NCI-H82 treated with DMSO at 0.1 percent for 48 hours (cell line): Measurements from ENCODE around the gene ZNF140.

Experiments used
- DNase-seq: peaks from one replicate; lab custom pipeline; 2025; ENCODE audit not compliant: unreplicated experiment; lab: John Stamatoyannopoulos, UW

Gene ZNF140

DNA sequence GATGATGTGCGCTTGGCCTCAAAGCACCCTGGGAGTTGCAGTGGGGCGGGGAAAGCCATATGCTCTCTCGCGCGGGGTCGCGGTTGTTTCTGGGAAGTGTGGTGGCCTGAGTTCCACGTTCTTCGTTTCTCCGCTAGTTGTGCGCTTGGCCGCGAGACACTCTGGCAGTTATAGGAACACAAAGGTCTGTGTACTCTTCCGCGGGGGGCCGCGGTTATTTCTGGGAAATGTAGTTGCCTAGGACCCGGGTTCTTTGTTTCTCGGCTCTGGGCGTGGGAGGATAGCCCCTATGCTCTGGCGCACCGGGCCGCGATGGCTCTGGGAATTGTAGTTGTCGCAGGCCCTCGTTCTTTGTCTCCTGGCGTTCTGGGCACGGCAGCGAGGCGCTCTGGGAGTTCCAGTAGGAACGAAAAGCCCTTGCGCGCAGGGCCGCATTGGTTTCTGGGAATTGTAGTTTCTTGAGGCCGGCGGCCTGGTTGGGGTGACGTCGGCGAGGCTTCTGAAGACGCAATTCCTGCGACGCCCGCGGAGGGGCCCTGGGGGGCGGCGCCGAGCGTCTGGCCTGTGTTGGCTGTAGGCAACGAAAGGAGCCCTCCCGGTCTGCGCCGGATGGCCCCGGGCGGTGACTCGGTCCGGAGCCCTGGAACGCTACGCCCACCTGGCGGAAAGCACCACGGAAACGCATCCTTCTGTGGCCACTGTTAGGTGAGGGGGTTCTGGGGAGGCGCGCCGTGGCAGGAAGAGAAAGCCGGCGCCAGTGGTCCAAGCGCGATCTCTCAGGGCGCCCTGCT lies at the start of gene ZNF140:
ZNF140 (plus strand) TSS at position 556 of the 791 bp plus-strand sequence. CDS start 398 bp downstream, outside the sequence.
- peak; percentile 97 for DNase-seq

GRCh38 chr12:133037207-133038005 lies 43.3 kb upstream of the ZNF140 start, which contains the start of gene ZNF84:
Gene ZNF84, plus strand, starts transcription at chr12:133037509. Its CDS starts 3,959 bp downstream, at chr12:133041468.
- DNase-seq: peak; percentile 84

GRCh38 chr12:133038118-133038709 lies 42.5 kb upstream of the ZNF140 start:
- no peak for DNase-seq

DNA sequence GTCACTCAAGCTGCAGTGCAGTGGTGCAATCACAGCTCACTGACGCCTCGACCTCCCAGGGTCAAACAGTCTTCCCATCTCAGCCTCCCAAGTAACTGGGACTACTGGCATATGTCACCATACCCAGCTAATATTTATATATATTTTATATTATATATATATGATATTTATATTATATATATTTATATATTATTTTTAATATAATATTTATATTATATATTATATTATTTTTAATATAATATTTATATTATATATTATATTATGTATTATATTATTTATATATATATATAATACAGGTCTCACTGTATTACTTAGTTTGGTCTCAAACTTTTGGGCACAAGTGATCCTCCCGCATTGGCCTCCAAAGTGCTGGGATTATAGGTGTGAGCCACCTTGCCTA lies 34.0 kb upstream of the ZNF140 start:
- no peak for DNase-seq

DNA sequence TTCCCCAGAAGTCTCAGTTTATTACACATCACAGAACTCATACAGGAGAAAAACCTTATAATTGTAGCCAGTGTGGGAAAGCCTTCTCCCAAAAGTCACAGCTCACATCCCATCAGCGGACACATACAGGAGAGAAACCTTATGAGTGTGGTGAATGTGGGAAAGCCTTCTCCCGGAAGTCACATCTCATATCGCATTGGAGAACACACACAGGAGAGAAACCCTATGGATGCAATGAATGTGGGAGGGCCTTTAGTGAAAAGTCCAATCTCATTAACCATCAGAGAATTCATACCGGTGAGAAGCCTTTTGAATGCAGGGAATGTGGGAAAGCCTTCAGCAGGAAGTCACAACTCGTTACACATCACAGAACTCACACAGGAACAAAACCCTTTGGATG lies 23.3 kb upstream of the ZNF140 start:
- no peak for DNase-seq

DNA sequence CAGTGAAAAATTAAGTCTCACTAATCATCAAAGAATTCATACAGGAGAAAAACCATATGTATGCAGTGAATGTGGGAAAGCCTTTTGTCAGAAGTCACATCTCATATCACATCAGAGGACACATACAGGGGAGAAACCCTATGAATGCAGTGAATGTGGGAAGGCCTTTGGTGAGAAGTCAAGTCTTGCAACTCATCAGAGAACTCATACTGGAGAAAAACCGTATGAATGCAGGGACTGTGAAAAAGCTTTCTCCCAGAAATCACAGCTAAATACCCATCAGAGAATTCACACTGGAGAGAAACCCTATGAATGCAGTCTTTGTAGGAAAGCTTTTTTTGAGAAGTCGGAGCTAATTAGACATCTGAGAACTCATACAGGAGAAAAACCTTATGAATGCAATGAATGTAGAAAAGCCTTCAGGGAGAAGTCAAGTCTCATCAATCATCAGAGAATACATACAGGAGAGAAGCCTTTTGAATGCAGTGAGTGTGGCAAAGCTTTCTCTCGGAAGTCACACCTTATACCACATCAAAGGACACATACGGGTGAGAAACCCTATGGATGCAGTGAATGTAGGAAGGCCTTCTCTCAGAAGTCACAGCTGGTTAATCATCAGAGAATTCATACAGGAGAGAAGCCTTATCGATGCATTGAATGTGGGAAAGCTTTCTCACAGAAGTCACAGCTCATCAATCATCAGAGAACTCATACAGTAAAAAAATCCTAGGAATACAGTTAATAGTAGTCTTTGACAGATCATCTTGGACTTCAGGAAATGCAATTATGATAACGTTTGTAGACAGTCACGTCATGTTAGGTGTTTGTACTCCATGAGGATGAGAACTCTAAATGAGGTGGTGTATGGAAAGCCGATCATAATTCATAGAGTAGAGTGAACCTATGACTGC lies 22.3 kb upstream of the ZNF140 start:
- no peak for DNase-seq

DNA sequence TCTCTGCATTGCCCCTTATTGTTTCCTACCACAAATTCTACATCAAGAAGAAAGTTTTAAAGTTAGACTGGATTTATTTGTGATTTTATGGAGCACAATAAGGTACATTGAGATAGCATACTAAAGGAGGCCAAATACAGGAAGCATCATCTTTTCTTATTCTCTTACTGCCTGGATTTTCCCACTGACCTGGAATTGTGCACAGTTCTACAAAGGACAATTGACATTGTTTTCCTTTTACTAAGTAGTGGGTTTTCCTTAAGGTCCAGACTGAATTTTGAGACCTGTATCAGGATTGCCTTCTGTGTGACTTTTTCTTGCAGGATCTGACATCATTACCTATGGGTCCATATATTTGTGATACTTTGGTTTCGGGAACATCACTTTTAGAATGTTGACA lies 18.8 kb upstream of the ZNF140 start:
- no peak for DNase-seq

DNA sequence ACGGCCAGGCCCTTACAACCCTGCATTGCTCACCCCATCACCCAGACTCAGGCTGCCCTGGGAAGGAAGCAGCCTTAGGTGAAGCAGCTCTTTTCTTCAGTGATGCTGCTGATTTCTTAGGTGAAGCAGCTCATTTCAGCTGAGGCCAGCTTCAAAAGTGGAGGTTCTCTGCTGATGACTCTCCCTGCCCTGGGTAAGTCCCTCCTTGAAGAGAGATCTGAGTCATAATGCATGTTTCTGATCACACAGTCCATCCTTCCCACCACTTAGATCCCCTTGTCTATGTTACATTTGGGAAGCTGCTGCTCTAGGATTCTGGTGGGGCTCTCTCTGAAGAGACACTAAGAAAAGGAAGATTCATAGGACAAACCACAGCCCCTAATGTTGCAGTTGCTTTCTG lies 17.2 kb upstream of the ZNF140 start:
- DNase-seq: no peak

- DNase-seq: no peak
These were observed 6.9 kb upstream of the ZNF140 start for GRCh38 chr12:133073836-133074235.

GRCh38 chr12:133080026-133080367 lies 726 bp upstream of the ZNF140 start:
- DNase-seq: peak; percentile 99

DNA sequence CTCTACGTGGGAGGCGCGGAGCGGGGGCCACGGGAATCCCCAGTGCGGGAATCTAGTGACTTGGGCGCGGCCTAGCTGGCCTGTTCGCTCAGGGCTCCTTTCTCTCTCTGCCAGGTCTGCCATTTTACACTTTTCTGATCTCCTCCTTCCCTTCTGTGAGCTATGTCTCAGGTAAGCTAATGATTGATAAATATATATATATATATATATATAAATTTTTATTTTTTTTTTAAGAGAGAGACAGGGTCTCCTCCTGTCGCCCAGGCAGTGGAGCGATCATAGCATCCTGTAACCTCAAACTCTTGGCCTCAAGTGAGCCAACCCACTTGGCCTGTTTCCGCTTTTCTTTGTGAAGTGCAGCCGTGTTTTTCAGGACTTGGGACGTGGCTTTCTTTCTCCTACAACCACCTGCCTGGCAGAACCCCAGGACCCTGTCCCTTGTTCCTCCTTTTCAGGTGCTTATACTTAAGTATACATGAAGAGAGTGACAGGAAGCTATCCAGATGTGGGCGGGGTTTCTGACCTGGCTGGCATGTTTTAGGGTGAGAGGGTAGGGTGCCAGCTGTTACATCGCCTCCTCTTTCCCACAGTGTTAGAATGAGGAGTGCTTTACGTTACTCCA lies 547 bp downstream of the ZNF140 start:
- peak; percentile 39 for DNase-seq

DNA sequence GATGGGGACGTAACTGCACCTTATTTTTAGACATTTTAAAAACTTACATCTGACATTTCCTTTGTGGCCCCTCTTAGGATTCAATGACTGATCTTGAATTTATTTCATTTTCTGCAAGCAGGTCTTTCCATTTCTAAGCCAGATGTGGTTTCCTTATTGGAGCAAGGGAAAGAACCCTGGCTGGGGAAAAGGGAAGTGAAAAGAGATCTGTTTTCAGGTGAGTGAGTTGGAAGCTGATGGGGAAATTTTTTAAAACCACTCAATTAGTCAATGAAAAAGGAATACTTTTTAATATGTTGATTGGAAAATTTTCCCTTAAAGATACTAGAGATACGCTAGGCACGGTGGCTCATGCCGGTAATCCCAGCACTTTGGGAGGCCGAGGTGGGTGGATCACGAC lies 2.6 kb downstream of the ZNF140 start:
- no peak for DNase-seq

- no peak for DNase-seq
These were observed 24.9 kb downstream of the ZNF140 start for GRCh38 chr12:133105620-133106019.

GRCh38 chr12:133106253-133106652 lies 25.5 kb downstream of the ZNF140 start:
- DNase-seq: no peak

- DNase-seq: no peak
These were observed 26.4 kb downstream of the ZNF140 start for GRCh38 chr12:133107121-133107520.

GRCh38 chr12:133108150-133108549 lies 27.4 kb downstream of the ZNF140 start:
- no peak for DNase-seq

GRCh38 chr12:133120385-133121191 lies 39.9 kb downstream of the ZNF140 start:
- DNase-seq: no peak

- no peak for DNase-seq
These were observed 44.0 kb downstream of the ZNF140 start for GRCh38 chr12:133124674-133125073.

- no peak for DNase-seq
These were observed 48.8 kb downstream of the ZNF140 start for GRCh38 chr12:133129368-133130037.
